SKM-1 treated with dmso at 0.1 percent for 144 hours (cell line): ENCODE data around the gene ODAD3.

Experiments
- DNase-seq: peaks from one replicate; lab custom pipeline; 2025; ENCODE audit not compliant: unreplicated experiment; lab: John Stamatoyannopoulos, UW

Gene ODAD3

GRCh38 chr19:11378319-11379189 lies 56.4 kb downstream of the ODAD3 start:
- DNase-seq, result no peak

GRCh38 chr19:11377756-11378155 lies 57.2 kb downstream of the ODAD3 start:
- no peak for DNase-seq

GRCh38 chr19:11377237-11377636 lies 57.7 kb downstream of the ODAD3 start:
- DNase-seq, result peak; percentile 30

- DNase-seq, result peak; percentile 37
Observed at GRCh38 chr19:11375143-11375948, 59.6 kb downstream of the ODAD3 start.

GRCh38 chr19:11374433-11375142 lies 60.3 kb downstream of the ODAD3 start, which contains the start of gene SWSAP1:
TSS of gene SWSAP1 (plus strand) at chr19:11374666. CDS start at chr19:11374681, 15 bp downstream.
- peak; percentile 100 for DNase-seq

GRCh38 chr19:11373885-11374432 lies 61.0 kb downstream of the ODAD3 start:
- peak; percentile 38 for DNase-seq

GRCh38 chr19:11373166-11373884 lies 61.6 kb downstream of the ODAD3 start:
- DNase-seq, result no peak

- DNase-seq, result no peak
Observed at GRCh38 chr19:11370744-11371143, 64.2 kb downstream of the ODAD3 start.
